Fibroblast of skin of left biceps (primary cell): ENCODE results near the gene NTRK2.

Experiments
- DNase-seq, 2 experiments: peaks; one replicate each; pipeline ENCODE4 v3.0.0-alpha.2; 2013; ENCODE audit warnings: low read depth in 2 of 2

The NTRK2 gene

DNA sequence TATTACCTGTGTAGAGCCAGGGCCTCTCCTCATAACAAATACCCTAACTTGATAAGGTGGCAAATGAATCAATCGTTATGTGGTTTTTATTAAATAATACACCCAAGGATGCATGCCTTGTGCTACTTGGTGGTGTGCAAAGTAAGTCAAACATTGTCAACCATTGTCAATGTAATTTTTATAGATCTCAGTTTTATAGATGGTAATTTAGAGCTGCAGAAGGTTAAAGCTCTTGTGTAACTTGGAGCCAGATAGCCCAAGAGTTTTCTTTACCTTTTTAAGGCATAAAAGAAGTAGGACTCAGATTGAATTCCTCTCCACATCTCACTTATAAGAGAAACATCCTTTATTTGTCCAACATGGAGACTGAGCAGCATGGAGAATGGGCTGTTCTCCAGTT is 304.7 kb downstream of the NTRK2 start:
- DNase-seq, result no peak

DNA sequence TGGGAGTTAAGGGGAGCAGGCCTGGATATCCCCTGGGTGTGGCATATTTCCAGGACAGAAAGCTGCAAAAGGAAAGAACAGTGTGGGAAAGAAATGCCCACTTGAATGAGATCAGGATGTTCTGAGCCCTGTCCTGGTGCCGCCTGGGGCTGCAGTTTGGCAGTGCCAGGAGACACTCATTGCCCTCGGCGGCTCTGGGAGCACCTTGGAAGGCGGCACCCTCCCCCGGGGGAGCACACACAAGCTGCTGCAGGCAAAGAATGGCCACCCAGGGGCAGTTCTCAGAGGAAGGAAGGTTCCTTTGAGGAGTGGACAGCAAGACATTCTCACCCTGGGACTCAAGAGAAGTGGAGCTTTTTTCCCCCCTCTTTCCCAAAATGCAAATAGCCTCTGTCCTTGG is 305.3 kb downstream of the NTRK2 start:
- DNase-seq, result no peak

DNA sequence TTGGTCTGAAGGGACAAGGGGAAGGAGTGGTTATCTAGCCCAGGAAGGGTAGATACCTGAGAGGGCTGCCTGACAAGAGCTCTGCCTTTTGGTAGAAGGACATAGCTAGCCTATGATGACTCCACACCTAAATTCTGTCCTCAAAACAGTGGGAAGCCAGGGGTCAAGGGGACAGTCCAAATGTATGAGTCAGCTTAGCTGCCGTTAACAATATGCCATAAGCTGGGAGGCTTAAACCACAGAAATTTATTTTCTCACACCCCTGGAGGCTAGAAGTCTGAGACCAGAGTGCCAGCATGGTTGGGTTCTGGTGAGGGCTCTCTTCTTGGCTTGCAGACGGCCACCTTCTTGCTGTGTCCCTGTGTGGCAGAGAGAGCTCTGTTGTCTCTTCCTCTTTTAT is 306.4 kb downstream of the NTRK2 start:
- no peak for DNase-seq

DNA sequence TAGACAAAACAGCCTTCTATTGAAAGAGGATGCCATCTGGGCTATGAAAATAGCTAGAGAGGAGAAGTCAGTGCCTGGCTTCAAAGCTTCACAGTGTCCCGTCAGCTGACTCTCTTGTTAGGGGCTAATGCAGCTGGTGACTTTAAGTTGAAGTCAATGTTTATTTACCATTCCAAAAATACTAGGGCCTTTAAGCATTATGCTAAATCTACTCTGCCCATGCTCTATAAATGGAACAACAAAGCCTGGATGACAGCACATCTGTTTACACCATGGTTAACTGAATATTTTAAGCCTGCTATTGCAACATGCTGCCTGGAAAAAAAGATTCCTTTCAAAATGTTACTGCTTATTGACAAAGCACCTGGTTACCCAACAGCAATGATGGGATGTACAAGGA is 309.1 kb downstream of the NTRK2 start:
- no peak for DNase-seq

DNA sequence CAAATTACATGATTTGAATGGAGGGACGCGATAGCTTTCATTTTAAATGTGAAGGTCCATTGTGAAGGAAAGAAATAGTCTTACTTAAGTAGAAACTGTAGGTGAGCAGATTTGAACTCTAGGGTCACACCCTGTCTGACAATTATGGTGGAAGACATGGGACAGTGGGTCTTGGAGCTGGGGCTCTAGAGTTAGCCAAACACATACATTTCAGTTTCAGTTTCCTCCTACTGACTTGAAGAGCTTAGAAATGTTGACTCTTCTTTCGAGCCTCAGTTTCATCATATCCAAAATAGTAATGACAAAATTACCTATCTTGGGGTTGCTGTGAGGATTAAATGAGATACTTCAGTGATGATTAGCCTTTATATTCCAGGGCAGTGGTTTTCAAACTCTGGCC is 314.2 kb downstream of the NTRK2 start:
- DNase-seq, result no peak

DNA sequence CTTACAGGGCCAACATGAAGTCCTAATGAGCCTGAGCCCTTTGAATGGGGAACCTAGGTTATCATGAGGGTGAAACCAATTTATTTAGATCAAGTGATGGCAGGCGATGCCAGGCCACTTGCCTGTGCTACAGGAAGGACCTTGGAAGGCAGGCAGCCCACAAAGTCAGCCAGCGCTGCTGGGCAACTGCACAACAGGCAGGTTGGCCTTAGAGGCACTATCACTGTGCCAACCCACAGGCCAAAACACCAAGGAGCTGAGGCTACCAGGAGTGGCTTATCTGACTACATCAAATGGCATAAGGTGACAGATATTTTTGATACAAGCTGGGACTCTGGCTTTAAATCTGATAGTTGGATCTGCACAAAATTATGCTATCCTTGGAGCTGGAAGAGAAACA is 319.1 kb downstream of the NTRK2 start:
- DNase-seq, result no peak

DNA sequence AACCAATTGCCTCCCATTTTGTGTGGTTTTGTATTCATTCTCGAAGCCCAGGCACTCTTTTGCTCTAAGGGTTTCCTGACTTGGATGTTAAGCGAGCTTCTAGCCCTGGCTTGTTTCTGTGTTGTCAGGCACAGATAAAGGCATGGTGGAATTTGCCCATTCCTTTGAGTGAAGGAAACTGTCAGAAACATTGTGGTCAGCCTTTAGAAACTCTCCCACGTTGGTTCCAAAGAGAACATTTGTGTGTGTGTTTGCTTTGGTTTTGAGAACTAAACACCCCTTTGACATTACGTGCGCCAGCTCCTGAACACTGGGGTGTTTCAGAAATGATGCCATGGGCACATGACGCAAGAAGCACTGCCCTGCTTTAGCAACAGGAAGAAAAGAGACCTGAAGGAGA is 320.9 kb downstream of the NTRK2 start:
- no peak for DNase-seq

DNA sequence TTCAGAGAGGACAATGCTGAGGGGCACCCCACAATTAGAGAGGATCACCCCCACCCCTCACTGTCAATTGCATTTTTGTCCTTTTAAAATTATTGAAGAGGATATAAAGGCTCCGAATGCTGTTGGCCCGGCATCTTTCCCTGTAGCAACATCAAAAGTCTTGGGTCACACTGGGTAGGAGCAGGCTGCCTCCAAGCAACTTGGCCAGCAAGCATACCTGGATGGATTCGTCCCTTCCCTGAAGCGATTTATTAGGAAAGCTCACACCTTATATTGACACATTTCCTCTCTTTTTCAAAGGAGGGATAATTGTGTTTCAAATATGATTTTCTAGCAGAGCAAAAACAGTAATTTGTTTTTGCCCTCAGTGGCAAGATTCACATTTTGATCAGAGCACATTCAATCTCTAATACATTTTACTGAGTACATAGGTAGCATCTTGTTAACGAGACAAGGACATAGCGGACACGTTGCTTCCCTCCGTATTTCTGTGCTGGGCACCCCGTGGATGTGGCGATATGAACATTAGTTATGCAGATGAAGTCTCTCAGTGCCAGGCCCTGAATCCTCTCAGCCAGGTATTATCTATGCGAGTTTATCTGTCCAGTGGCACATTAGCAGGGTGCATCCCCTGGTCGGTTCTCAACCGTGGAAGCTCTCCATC is 321.5 kb downstream of the NTRK2 start:
- DNase-seq, result no peak

DNA sequence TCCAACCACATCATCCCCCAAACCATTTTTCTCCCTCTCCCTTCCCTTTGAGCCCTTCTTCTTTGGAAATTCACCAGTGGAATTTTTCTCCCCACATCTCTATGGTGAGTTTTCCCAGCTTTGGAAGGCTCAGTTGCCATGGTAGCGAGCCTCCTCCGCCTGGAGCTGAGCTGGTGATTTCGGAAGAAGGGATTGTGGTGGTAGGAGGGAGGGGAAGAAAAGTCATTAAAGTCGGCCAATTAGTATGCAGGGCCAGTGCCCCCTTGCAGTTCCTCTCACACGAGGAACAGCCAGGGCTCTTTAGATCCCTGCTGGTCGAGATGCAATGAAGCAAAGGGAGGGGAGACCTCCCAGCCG is 322.0 kb downstream of the NTRK2 start:
- DNase-seq, result no peak

DNA sequence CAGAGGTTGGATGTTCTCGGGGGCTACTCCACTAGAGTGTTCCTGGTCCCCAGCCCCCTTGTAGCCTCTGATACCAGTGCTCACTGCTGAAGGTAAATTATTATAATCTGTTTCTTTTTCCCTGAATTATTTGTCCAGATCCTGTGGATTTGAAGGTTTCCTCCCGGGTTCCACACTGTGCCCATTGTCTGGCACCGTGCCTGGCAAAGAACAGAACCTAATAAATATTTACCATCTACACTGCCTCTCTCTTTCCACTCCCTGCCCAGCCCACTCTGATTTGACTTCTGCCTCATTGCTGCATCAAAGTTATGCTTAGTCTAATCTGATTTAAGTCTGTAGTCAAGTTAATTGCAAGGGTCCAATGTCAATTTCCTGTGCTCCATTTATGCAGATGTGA is 322.9 kb downstream of the NTRK2 start:
- DNase-seq, result no peak

DNA sequence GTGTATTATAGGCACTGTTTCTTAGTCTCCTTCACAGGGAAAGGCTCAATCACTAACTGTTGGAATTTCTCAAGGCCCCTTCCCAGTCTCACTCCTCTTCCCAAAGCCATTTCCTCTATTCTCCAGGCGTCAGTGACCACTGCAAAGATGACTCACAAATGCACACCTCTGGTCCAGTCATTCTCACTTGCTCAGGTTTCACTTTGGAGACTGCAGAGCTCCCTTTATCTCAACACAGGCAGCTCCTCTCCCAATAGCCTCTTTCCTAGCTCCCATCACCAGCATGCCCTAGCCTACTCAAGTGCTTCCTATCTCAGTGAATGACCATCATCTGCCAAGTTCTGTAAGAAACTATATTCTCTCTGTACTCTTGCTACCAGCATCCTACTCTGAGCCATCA is 323.6 kb downstream of the NTRK2 start:
- DNase-seq, result no peak

DNA sequence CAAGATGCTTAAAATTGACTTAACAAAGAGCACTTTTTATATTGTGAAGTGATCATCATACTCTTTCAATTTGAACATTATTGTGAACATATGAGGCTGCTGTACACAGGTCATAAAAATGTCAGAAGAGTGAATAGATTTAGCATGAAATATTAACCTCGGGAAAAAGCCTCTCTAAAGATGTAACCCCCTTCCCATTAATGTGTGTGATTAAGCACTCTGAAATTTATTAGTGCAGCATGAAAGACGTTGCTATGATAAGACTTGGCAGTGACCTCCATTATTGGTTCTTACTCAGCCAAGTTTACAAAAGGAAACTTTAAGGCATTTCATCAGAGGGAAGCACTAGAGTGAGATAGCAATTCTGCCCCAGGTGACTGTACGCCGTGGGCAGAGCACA is 326.5 kb downstream of the NTRK2 start:
- DNase-seq, result peak; percentile 22 to 27

DNA sequence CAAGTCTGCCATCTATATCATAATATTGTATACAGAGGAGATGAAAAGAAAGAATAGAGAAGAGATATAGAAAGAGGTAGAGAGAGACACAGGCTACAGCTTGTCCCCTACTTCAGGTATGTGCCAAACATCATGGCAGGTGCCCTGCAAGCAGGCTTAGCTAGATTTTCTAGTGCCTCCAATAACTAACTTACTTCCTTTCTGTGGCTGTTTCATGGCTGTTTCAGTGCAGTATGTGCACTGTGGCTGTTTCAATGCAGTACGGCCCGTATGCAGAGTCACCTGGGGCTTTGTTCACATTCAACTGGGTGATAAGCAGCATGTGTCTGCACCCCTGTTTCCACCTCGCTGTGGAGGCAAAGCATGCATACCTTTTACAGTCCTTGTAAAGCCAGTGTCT is 327.2 kb downstream of the NTRK2 start:
- DNase-seq, result no peak

DNA sequence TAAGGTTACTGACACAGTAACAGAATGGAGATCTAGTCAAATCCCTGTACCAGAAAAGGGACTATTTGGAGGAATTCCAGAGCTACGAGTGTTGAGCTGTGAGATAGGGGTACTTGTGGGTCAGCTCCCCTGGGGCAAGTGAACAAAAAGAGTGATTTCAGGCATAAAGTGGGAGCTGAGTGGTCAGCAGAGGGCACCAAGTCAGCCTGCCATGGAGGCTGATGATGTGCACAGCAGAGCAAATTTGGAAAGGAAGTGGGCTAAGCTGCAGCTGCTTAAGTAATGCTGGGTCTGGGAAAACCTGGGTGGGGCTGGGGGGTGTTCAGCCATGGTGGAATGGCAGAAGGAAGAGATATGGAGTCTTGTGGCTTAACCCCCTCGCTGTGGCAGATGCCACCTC is 327.9 kb downstream of the NTRK2 start:
- no peak for DNase-seq

DNA sequence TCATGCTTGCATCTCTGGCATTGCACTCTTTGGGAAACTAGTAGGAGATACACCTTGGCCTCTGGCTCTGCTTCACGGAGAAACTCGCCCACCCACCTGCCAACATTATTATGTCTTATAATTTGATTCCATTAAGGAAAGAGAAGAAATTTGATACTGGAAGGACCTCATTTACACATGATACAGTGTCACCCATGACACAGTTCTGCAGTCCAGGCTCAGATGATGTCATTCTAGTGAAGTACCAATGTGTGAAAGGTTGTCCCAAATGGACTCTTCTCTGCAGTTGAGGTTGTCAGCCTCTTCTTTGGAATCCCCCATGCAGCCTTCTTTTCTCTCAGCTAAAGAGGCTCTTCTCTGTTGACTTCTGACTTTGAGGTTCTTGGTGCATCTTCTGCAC is 329.1 kb downstream of the NTRK2 start:
- DNase-seq, result no peak

DNA sequence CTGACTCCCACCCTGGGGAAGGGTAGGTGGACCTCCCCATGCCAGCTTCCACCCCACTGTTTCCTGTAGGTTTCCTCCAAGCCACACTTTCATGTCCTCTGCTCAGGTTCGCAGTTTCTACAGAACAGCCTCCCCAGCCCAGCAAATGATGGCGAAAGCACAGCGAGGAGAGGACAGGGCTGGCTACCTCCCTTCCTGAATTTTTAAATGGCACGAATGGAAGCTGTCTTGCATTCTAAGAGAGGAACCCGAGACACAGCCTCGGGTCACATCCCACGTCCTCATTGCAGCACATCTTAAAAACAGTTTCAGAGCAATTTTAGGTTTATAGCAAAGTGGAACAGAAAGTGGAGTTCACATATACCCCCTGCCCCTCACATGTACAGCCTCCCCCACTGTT is 330.3 kb downstream of the NTRK2 start:
- no peak for DNase-seq

DNA sequence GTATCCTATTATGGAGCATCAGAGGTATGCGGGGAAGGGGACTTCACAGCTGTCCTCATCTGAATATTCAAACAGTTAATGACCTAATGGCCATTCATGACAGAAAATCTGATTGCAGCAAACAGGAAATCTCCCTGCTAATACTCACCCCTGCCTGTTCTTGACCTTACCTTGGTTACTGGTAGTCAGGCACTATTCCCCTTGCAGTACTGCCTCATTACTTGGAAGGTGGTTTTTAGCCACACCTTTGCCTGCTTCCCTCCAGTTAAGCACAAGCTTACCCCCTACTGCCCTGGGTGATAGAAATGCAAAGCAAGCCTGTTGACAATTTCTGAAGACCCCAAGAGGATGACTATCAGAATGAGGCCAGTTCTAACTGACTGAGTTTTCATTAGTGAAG is 332.4 kb downstream of the NTRK2 start:
- no peak for DNase-seq

DNA sequence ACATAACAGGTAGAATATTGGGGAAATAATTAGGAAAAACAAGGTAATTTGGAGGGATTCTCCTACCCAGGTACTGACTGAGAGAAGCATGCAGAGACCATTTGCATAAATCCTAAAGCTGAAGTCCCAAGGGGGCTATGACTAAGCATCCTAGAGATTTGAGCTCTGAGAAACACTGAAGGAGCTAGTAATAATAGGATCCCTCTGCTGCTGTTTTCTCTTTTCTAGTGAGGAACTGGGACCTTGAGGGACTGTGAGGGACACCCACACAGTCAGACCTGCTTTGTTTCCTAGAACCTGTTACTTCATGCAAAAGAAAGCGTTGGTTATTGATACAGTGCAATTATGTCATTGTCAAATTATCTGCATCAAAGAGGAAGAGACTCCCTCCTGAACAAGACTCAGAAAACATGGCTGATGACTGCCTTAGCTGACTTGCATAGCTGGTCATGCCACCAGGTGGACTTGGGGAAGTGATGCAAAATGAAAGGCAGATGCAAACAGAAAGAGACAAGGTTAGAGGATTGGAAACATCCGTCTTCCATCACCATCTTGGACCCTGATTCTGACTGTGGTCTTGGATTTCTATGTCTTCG is 335.4 kb downstream of the NTRK2 start:
- no peak for DNase-seq

DNA sequence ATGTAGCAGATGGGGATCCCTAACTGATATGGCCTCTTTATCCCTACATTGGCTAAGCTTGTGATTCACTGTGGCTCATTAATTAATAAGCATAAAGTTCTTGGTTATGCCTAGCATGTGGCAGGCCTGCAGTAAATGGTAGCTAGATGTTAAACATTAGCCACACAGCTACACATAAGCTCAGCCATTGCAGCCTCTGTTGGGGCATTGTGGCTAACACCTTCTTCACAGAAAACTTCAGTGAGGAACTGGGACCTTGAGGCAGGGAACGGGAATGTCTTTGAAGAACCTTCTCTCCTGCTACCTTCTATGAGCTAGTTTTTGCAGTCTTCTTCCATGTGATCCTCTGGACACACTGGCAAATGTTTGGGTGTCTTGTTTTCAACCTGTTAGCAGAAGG is 338.2 kb downstream of the NTRK2 start:
- no peak for DNase-seq

DNA sequence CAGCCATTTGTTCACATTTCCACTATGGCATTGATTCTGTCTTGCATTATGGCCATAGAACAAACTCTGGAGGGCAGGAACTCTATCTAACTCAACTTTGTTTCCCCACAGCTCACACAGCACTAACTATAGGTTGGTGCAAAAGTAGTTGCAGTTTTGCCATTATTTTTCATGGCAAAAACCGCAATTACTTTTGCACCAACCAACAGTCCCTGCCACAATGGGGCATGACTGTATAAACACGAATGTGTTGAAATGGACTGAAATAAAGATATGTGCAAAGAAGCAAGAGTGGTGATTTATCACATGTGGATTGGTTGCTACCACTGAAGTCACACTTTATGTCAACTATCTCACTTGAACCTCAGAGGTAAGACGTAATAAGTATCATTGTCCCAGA is 338.7 kb downstream of the NTRK2 start:
- no peak for DNase-seq

DNA sequence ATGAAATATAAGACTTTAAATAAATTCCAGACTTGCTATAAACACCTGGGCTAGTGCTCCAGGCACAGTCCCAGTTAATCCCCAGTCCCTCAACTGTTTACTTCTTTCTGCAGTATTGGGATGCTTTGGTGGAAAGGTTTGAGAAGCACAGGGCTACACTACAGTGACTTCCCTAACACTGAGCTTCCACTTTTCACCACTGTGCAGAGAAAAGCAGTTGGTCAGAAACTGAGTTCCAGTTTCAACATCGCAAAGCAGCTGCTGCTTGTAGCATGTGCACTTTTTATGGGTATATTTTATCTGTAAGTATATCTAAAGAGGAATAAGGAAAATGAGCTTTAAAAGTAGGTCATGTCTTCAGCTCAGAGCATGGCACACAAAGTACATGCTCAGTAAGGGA is 339.7 kb downstream of the NTRK2 start:
- DNase-seq, result no peak

DNA sequence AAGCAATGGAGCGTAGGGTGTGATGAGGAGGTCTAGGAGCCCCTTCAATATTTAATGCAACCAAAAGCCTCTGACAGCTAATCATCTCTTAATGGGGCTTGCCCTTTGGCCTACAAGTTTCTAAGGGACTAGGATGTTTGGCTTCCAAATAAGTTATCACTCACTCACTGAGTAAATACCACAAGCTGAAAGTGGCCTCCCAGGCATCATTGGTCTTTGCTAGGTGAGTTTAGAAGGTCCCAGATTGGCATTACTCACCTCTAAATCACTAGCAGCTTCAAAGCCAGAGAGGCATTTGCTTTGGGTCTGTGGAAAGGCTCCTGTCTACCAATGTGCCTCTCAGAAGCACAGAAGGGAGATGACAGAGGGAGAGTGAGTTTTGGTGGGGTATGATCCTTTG is 344.2 kb downstream of the NTRK2 start:
- DNase-seq, result no peak

DNA sequence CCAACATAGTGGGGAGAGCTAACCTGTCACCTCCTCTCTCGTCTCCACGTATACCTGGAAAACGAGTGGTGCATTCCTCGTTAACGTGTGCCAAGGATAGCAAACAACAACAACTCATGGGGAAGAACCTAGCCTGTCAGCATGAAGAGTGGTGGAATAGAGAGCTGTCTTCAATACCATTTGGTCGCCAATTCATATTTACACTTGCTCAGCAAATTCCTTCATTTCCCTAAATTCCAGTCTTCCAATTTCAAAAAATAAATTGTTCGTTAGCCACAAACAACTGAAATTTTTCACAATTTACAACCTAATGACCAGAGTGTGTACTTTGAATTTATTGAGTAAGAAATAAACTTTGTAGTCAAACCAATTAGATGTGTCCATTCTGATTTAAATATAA is 344.8 kb downstream of the NTRK2 start:
- no peak for DNase-seq

DNA sequence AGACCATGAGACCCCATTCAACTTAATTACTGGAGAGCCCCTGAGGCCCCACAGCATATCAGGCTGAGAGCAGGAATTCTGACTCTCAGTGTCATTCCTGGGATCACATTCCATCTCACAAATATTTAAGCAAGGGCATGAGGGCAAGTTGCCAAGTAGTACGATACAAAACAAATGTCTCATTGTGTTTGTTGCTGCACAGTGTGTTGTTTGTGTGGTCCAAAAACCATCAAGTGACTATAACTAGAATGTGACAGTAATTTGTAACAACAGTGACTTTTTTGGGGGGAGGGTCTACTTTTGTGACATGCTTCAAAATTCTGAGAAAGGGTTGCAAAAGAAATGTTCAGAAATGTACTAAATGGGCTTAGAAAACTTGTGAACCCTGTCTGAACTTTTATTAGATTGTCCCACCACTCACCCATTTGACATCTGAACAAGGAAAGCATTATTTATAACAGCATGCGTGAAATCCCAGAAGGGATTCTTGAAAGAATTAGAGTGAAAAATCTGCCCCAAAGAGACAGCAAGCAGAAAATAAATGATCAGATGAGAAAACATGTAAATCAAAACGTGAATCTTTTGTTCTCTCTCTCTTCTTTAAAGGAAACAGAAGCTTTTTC is 347.0 kb downstream of the NTRK2 start:
- DNase-seq, result no peak
